ENCODE data around the gene TBCD. TPM values are rescaled to one million over a fixed set of nuclear protein-coding genes. Genes with fewer than 3 reads are reported as not detected.
A peak's percentile ranks its signal among the peaks of the same experiment; 100 is the strongest.
"Not testable (repeated sequence)": the region's sequence is repeated elsewhere in the genome, so short reads cannot be mapped to it uniquely, and the experiment has no call there.

Gene TBCD
- total and polyA plus RNA-seq, 9 of the 15 experiments (the other 6 are each of a cell fraction or from before 2014, with no cell fraction given) = 8.9 to 98.5 (median 28.0) TPM

GRCh38 chr17:82743344-82744219 lies 8.3 kb upstream of the TBCD start:
- Histone ChIP-seq H3K79me2 (ENCODE audit: control insufficient read depth, insufficient read depth, low read length) (no peaks in the 10 kb centered on the region), H2AFZ (ENCODE audit: low read depth, low read length) (no peak overlapping the region), H4K20me1 (replicated peaks; ENCODE audit: control insufficient read depth, insufficient read depth, low read length) (no peaks in the 10 kb centered on the region), H3K36me3 (ENCODE audit: control insufficient read depth, insufficient read depth, low read length) (peaks cover 49% of the 10 kb centered on the region), H3K9me1 (ENCODE audit: control insufficient read depth, insufficient read depth, low read length) (no peaks in the 10 kb centered on the region), H3K27ac (ENCODE audit: extremely low read depth, low read depth, low read length) (no peak overlapping the region), H3K9ac (ENCODE audit: insufficient read depth in 1 of 2, low read depth in 2 of 2, low read length in 2 of 2) (no peak overlapping the region), H3K4me2 (ENCODE audit: insufficient read depth, low read length) (no peak overlapping the region), H3K4me3 (no peak overlapping the region), H3K27me3 (ENCODE audit: control insufficient read depth in 2 of 2, insufficient read depth in 2 of 2, low read length in 2 of 2) (no peaks in the 10 kb centered on the region), H3K4me1 (replicated peaks in 1 of 2; ENCODE audit: control insufficient read depth in 2 of 2, insufficient read depth in 2 of 2, low read length in 2 of 2) (peaks cover under 1 to 9% of the 10 kb centered on the region in 2 experiments; a peak in 4 of 5 replicates), H3K9me3 (replicated peaks; ENCODE audit: control insufficient read depth, insufficient read depth, low read depth, low read length) (peaks cover 30% of the 10 kb centered on the region)
- POLR2A ChIA-PET = interaction anchor here (0.6 kb wide), 1 partner anchor 426 kb away, joined by 3 read pairs; no protein-coding TSS in a partner anchor
- CTCF ChIA-PET (ENCODE audit: low intra/inter-chr PET ratio) = no interaction called here
- WGBS (ENCODE audit: insufficient coverage, low coverage, missing lambda C conversion rate) = 77% methylated on average over 16 of the region's 16 CpGs
- ATAC-seq (no peak), FAIRE-seq (no peak), DNase-seq (ENCODE audit: extremely low read depth in 1 of 4, low spot score in 3 of 4) (no peak)
- intact Hi-C loops (cut with micrococcal nuclease) = no loop called here
- no TSS peak for BruUV-seq (replicated peaks)
- TF ChIP-seq POLR3A (IDR thresholded peaks at IDR 0.05; ENCODE audit: borderline replicate concordance, extremely low read depth, insufficient read depth, insufficient read length) (no peak), RBFOX2 (IDR thresholded peaks at IDR 0.05; ENCODE audit: low read depth, low read length) (peak; percentile 36; the same call in 1 of the 2 replicates), ETV1 (tag; conservative IDR thresholded peaks at IDR 0.05; ENCODE audit: low read depth) (no peak), ZNF778 (CRISPR knock-in tag; IDR thresholded peaks at IDR 0.05) (no peak), NR2F6 (CRISPR knock-in tag; IDR thresholded peaks at IDR 0.05) (no peak), CBX5 (IDR thresholded peaks at IDR 0.05; ENCODE audit: borderline replicate concordance, low read depth) (no peak), POLR2G (IDR thresholded peaks at IDR 0.05; ENCODE audit: low read depth, low read length) (0 out of 2 replicates have a peak, but pooled peaks have one; percentile 12)
- TF ChIP-seq, protein P1, sequence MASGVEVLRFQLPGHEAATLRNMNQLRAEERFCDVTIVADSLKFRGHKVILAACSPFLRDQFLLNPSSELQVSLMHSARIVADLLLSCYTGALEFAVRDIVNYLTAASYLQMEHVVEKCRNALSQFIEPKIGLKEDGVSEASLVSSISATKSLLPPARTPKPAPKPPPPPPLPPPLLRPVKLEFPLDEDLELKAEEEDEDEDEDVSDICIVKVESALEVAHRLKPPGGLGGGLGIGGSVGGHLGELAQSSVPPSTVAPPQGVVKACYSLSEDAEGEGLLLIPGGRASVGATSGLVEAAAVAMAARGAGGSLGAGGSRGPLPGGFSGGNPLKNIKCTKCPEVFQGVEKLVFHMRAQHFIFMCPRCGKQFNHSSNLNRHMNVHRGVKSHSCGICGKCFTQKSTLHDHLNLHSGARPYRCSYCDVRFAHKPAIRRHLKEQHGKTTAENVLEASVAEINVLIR (CRISPR knock-in tag; IDR thresholded peaks at IDR 0.05) = no peak
- in situ Hi-C loops (cut with MboI) = no loop called here

DNA sequence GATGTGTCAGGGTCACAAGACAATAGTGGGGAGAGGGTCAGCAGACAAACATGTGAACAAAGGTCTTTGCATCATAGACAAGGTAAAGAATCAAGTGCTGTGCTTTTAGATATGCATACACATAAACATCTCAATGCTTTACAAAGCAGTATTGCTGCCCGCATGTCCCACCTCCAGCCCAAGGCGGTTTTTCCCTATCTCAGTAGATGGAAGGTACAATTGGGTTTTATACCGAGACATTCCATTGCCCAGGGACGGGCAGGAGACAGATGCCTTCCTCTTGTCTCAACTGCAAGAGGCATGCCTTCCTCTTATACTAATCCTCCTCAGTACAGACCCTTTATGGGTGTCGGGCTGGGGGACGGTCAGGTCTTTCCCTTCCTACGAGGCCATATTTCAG lies 7.1 kb upstream of the TBCD start:
- H3K27me3 ChIP-seq (ENCODE audit: control insufficient read depth in 2 of 2, insufficient read depth in 2 of 2, low read length in 2 of 2); BruUV-seq (replicated peaks): not testable (repeated sequence)

More for the DNA sequence above, 7.1 kb upstream of the TBCD start:
- DNase-seq (ENCODE audit: extremely low read depth in 1 of 4, low spot score in 3 of 4); H3K9ac ChIP-seq (ENCODE audit: insufficient read depth in 1 of 2, low read depth in 2 of 2, low read length in 2 of 2); H3K4me1 ChIP-seq (replicated peaks in 1 of 2; ENCODE audit: control insufficient read depth in 2 of 2, insufficient read depth in 2 of 2, low read length in 2 of 2); POLR2A ChIA-PET; FAIRE-seq; H3K27ac ChIP-seq (ENCODE audit: extremely low read depth, low read depth, low read length); H2AFZ ChIP-seq (ENCODE audit: low read depth, low read length); intact Hi-C loops (cut with micrococcal nuclease); H4K20me1 ChIP-seq (replicated peaks; ENCODE audit: control insufficient read depth, insufficient read depth, low read length); ATAC-seq; in situ Hi-C loops (cut with MboI); H3K4me3 ChIP-seq; H3K79me2 ChIP-seq (ENCODE audit: control insufficient read depth, insufficient read depth, low read length); H3K4me2 ChIP-seq (ENCODE audit: insufficient read depth, low read length); CTCF ChIA-PET (ENCODE audit: low intra/inter-chr PET ratio); H3K9me1 ChIP-seq (ENCODE audit: control insufficient read depth, insufficient read depth, low read length): not testable (repeated sequence)
- Histone ChIP-seq H3K36me3 (ENCODE audit: control insufficient read depth, insufficient read depth, low read length) (peaks cover 49% of the 10 kb centered on the region), H3K9me3 (replicated peaks; ENCODE audit: control insufficient read depth, insufficient read depth, low read depth, low read length) (peaks cover 32% of the 10 kb centered on the region)
- 66% methylated on average over 6 of the region's 7 CpGs for WGBS (ENCODE audit: insufficient coverage, low coverage, missing lambda C conversion rate)
